Fibroblast of skin of left biceps (primary cell): ENCODE data around the gene SPN.
"Not testable (repeated sequence)": the region's sequence is repeated elsewhere in the genome, so short reads cannot be mapped to it uniquely, and the experiment has no call there.

ENCODE experiments used
- DNase-seq, 2 experiments: peaks; one replicate each; pipeline ENCODE4 v3.0.0-alpha.2; 2013; ENCODE audit warnings: low read depth in 2 of 2

Gene SPN

DNA sequence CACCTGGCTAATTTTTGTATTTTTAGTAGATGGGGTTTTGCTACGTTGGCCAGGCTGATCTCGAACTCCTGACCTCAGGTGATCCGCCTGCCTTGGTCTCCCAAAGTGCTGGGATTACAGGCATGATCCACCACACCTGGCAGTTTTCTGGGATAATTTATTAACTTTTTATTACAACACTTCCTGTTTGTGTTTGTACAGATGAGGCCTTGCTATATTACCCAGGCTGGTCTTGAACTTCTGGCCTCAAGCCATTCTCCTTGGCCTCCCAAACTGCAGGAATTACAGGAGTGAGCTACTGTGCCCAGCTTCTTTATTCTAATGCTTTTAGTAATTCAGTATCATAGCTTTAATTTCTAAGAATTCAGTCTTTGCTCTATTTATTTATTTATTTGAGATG lies 16.1 kb upstream of the SPN start:
- no peak for DNase-seq

DNA sequence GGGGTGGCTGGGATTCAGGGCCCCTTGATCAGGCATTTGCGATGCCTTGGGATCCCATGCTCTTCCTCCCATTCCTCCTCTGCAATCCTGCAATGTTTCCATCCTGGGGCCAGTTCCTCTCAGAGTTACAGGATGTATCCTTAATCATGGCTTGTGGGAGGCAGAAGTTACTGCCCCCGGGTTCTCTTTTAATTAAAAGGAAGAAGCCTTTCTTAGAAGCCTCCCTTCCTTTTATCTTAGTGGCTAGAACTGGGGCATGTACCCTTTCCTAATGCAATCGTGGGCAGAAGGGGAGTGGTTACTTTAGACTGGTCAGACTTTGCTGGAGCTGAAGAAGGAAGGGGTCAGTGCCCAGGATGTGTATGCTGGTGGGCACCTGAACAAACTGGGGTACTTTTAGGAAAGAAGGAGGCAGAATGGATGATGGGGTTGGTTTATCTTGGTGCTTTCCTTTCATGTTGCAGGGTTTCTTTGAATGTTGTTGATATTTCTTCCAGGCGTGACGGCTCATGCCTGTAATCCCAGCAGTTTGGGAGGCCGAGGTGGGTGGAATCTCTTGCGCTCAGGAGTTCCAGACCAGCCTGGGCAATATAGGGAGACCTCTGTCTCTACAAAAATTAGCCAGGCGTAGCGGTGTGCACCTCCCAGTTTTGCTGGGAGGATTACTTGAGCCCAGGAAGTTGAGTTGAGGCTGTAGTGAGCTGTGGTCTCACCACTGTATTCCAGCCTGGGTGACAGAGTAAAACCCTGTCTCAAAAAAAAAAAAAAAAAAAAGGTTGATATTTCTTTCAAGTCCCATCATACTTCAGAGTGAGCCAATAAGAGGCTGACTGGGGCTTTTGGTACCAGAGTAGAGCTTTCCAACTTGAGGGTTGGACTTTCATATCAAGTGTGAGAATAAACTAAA lies 13.2 kb upstream of the SPN start:
- no peak for DNase-seq

DNA sequence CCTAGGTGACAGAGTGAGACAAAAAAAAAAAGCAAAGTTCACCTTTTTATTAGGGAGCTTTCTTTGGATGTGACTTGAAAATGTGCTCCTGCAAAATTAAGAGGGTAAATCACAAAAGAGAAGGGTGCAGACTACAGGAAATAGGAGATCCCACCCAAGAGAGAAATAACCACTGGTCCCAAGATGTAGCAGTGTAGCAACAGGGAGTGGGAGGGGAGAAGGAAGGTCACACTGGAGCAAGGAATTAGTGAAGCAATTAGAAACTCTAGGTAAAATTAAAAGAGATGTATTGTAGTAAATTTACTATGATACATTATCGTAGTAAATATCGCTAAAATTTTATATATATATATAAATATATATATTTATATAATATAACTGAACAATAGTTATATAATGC lies 12.3 kb upstream of the SPN start:
- no peak for DNase-seq

DNA sequence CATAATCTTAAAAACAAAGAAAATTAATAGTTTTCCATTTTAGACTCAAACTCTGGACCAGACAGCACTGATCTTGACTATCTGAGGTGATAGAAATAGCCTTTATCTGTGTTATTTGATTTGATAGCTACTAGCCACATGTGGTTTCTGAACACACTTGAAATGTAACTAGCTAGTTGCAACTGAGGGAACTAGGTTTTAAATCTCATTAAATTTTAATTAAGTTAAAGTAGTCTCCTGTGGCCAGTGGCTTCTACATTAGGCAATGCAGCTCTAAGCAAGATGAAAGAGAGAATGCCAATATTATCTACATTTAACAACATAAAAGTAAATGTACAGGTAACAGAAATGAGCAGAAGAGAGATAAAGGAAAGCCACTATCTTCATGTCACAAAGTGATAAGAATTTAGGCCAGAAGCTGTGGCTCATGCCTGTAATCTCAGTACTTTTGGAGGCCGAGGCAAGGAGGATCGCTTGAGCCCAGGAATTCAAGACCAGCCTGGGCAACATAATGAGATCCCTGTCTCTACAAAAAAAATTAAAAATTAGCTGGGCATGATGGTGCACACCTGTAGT lies 11.2 kb upstream of the SPN start:
- no peak for DNase-seq

DNA sequence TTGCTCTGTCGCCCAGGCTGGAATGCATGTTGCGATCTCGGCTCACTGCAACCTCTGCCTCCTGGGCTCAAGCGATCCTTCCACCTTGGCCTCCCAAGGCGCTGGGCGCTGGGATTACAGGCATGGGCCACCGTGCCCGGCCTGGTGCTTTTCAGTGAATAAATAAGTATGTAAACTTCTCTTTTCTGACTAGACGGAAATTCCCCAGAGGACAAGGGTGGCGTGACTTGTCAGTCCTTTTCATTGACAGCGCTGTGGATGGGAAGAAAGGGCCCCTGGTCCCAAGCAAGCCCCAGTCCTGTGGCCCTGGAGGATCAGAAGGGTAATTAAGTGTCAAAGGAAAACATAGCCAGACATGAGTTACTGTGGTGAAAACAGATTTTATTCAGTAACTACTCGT lies 9.6 kb upstream of the SPN start:
- no peak for DNase-seq

DNA sequence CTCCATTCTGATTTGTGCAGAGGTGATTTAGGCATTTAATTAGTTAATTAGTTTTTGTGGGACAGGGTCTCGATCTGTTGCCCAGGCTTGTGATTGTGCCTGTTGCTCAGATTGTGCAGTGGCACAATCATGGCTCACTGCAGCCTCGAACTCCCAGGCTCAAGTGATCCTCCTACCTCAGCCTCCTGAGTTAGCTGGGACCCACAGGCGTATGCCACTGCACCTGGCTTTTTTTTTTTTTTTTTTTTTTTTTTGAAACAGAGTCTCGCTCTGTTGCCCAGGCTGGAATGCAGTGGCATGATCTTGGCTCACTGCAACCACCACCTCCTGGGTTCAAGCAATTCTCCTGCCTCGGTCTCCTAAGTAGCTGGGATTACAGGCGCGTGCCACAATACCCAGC lies 9.2 kb upstream of the SPN start:
- not testable (repeated sequence) for DNase-seq

DNA sequence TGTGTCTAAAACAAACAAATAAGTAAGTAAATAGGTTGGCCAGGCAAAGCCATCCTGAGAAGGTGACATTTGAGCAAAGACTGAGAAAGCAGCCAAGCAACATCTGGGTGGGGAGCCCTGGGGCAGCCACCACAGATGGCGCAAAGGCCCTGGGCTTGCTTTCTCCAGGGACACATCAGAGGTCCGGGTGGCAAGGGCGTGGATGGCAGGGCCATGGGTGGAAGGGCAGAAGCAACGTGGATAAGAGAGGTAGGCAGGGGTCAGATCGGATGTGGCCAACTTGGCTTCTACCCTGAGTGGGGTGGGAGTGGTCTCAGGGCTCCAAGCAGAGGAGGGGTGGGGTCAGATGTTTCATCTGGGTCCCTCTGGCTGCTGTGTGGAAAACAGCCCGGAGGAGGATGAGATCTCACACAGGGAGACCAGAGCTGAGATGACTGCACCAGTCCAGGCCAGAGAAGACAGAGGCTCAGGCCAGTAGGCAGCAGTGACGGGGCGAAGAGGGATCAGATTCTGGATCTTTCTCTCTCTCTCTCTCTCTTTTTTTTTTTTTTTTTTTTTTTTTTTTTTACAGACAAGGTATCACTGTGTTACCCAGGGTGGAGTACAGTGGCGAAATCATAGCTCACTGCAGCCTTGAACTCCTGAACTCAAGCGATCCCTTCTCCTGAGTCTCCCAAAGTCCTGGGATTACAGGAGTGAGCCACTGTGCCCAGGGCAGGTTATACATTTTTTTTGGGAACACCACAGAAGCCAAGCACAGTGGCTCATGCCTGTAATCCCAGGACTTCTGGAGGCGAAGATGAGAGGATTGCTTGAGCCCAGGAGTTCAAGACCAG lies 6.1 kb upstream of the SPN start:
- no peak for DNase-seq

DNA sequence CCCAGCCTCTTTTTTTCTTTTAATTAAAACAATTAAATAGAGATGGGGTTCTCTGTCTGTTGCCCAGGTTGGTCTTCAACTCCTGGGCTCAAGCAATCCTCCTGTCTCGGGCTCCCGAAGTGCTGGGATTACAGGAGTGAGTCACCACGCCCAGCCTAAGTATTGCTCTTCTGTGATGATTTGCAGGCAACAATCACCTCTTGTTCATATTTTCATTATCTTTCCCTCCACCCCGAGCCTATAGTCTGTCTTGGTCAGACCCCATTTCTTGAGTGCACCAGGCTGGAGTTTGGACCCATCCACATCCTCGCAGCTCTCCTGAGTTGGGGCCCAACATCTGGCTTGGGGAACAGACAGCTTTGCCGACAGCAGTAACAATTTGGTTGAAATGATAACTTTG lies 4.3 kb upstream of the SPN start:
- no peak for DNase-seq

DNA sequence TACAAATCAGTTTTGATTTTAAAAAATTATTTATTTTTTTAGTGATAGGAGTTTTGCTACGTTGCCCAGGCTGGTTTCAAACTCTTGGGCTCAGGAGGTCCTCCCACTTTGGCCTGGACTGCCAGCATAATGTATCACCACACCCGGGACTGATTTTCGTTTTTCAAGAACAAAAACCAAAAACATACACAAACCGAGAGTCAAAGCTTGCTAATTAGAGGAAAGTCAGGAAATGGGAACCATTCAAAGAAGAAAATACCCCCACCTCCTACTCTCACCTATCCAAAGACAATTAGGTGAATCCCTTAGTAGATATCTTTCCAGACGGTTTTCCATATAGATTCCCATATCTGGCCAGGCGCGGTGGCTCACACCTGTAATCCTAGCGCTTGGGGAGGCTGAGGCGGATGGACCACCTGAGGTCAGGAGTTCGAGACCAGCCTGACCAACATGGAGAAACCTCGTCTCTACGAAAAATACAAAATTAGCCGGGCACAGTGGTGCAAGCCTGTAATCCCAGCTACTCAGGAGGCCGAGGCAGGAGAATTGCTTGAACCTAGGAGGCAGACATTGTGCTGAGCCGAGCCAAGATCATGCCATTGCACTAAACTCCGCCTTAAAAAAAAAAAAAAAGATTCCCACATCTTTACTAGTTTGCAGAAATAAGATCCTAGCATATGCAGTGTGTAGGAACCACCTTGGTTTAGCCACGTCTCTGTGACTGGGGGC lies 883 bp upstream of the SPN start:
- no peak for DNase-seq

DNA sequence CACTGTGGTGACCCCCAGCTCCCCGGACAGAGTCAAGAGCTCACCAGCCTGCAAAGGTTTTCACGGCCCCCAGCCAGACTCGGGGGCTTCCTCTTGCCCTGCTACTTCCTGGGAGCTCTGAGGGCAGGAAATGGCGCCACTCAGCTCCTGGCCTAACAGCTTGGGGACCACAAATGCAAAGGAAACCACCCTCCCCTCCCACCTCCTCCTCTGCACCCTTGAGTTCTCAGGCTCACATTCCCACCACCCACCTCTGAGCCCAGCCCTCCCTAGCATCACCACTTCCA lies 375 bp upstream of the SPN start:
- no peak for DNase-seq

DNA sequence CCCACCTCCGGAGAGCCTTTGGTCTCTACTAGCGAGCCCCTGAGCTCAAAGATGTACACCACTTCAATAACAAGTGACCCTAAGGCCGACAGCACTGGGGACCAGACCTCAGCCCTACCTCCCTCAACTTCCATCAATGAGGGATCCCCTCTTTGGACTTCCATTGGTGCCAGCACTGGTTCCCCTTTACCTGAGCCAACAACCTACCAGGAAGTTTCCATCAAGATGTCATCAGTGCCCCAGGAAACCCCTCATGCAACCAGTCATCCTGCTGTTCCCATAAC lies 702 bp downstream of the SPN start:
- no peak for DNase-seq

DNA sequence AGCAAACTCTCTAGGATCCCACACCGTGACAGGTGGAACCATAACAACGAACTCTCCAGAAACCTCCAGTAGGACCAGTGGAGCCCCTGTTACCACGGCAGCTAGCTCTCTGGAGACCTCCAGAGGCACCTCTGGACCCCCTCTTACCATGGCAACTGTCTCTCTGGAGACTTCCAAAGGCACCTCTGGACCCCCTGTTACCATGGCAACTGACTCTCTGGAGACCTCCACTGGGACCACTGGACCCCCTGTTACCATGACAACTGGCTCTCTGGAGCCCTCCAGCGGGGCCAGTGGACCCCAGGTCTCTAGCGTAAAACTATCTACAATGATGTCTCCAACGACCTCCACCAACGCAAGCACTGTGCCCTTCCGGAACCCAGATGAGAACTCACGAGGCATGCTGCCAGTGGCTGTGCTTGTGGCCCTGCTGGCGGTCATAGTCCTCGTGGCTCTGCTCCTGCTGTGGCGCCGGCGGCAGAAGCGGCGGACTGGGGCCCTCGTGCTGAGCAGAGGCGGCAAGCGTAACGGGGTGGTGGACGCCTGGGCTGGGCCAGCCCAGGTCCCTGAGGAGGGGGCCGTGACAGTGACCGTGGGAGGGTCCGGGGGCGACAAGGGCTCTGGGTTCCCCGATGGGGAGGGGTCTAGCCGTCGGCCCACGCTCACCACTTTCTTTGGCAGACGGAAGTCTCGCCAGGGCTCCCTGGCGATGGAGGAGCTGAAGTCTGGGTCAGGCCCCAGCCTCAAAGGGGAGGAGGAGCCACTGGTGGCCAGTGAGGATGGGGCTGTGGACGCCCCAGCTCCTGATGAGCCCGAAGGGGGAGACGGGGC lies 1.3 kb downstream of the SPN start:
- DNase-seq = no peak

DNA sequence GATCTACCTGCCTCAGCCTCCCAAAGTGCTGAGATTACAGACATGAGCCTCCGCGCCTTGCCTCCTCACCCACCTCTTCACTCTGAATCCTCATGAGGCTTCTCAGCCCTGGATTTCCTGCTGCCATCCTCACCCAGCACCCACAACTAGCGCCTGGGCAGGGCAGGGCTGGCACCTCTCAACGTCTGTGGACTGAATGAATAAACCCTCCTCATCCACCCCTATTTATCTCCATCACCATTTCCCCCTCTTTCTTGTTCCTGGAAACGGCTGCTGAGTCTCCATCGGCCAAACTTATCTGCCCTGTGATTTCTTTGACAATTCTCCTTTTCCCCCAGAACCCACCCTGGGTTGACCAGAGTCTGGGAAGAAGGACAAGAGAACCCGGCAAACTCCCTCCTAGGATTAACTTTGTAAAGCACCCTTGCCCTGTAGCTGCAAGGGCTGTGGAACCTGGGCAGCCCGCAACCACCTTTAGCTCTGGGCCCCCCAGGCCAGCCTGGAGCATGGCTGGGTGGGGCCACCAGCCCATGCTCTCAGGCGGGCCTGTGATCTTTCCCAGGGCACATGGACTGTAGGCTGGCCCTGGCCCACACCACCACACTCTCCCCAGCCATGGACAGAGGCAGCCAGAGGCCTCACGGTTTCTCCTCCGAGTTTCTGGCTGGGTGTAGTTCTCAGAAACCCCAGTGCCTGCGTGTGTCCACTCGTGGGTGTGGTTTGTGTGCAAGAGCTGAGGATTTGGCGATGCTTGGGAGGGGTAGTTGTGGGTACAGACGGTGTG lies 2.4 kb downstream of the SPN start:
- DNase-seq = no peak

DNA sequence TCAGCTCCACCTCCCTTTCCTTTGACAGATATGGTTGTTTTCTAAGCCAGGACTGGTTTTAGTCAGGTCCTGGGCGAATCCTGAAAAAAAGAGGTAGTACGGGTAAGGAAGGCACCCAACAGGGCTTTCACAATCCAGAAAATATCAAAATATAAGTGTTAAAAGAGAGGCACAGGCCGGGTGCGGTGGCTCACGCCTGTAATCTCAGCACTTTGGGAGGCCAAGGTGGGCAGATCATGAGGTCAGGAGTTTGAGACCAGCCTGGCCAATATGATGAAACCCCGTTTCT lies 4.2 kb downstream of the SPN start:
- DNase-seq = not testable (repeated sequence)

DNA sequence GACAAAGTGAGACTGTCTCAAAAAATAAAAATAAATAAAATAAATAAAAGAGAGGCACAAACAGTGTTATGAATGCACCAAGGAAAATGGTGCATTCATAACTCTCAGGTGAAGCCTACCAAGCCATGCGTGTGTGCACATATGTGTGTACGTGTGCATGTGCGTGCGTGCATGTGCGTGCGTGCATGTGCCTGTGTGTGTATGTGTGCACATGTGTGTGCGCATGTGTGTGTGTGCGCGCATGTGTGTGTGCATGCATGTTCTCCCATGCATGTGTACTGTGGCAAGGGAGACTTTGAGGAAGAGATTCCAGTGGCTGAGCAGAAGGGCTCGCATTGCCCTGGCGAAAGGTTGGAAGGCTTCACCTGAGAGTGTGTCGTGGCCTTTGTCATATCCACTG lies 4.7 kb downstream of the SPN start:
- DNase-seq = no peak

DNA sequence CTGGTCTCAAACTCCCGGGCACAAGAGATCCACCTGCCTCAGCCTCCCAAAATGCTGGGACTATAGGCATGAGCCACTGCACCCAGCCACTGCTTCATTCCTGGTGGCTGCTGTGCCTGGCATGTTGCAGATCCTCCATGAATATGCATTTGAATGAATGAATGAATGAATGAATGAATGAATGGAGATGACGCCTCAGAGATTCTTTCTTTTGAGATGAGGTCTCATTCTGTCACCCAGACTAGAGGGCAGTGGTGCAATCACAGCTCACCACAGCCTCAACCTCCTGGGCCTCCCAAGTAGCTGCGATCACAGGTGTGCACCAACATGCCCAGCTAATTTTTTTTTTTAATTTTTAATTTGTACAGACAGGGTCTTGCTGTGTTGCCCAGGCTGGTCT lies 5.2 kb downstream of the SPN start:
- DNase-seq = no peak

DNA sequence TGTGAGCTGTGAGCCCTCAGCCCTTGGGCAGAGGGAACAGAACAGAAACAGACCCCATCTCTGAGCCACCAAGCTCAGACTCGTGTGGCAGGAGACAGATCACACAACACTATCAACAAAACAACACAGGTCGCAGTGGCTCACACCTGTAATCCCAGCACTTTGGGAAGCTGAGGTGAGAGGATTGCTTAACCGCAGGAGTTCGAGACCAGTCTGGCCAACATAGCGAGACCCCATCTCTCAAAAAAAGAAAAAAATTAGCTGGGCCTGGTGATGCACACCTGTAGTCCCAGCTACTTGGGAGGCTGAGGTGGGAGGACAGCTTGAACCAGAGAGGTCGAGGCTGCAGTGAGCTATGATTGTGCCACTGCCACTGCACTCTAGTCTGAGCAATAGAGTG lies 10.5 kb downstream of the SPN start:
- DNase-seq = no peak

DNA sequence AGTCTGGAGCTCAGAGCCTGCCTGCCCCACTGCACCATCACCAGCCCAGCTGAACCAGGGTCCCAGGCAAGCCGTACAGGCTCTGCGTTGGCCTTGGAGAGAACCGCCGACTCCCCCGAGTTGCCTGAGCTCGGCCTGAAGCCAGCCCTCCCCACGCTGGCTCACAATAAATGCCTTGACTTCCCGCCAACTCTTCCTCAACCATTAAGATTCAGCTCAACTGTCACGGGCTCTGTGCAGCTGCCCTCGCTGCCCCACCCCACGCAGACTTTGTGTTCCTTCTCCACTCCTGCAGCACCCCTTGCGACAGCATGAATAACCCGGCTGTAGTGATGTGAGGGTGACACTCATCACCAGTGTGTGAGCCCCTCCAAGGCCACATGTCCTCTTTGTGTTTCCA lies 11.1 kb downstream of the SPN start:
- no peak for DNase-seq

DNA sequence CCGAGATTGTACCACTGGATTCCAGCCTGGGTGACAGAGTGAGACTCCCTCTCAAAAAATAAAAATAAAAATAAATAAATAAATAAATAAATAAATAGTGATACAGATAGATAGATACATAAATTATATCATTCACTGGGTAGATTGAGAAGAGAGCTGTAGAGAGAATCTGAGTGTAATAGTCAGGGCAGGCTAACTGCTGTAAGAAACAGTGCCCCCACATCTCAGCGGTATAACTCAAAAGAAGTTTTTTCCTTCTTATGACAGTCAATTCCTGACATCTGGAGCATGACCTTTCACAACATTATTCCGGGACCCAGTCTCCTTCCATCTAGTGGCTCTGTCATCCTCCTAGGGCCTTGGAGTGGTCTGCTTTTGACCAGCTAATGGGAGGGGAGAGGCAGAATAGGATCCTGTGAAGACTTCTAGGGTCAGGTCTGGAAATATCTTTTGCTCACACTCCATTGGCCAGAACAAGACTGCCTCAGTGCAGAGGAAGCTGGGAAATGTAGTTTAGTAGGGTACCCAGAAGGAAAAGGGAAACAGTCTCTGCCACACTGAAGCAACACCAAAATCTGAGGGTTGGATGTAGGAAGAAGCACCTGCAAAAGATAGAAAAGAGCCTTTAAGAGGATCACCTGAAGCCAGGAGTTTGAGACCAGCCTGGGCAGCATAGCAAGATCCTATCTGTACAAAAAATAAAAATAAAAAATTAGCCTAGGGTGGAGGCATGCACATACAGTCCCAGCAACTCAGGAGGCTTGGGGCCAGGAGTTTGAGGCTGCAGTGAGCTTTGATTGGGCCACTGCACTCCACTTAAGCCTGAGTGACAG lies 13.0 kb downstream of the SPN start:
- no peak for DNase-seq
